ENCODE measurements around the gene MAP3K2. TPM values are rescaled to one million over a fixed set of nuclear protein-coding genes. Genes with fewer than 3 reads are reported as not detected.

MAP3K2 gene
- total RNA-seq, 1 donor from 2014 or later: 47.6 TPM

- peaks cover 59% of the 10 kb centered on the region for H3K9me3 Mint-ChIP-seq
- peaks cover 57% of the 10 kb centered on the region for H3K36me3 Mint-ChIP-seq
- no peak overlapping the region for H3K27ac Mint-ChIP-seq
- no peaks in the 10 kb centered on the region for H3K4me1 Mint-ChIP-seq
- DNase-seq (ENCODE audit: low spot score in 2 of 2, unreplicated experiment in 2 of 2): no peak
- no peaks in the 10 kb centered on the region for H3K27me3 Mint-ChIP-seq (ENCODE audit: low read depth)
- H3K4me3 Mint-ChIP-seq: no peak overlapping the region
- TF ChIP-seq CTCF (IDR thresholded peaks at IDR 0.05; ENCODE audit: unreplicated experiment): no peak
Measured at GRCh38 chr2:127371037-127371436, 16.7 kb downstream of the MAP3K2 start.

DNA sequence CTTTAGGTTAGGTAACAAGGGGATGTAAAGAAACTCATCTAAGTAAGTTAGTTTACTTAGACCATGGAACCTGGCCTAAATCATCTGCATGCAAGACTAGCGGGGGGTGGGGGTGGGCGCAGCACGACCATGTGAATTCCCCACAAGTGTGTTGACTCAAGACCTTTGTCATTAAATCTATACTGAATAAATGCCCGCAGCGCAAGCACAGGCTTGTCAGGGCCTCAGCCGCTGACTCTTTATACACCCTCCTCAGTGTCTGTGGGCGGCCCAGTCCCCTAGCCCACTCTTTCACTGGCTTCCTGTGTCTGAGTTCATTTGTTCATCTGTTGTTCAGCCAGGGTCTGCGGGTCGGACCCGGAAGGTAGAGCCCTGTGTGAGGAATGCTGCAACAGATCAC, 17.8 kb downstream of the MAP3K2 start:
- TF ChIP-seq CTCF (IDR thresholded peaks at IDR 0.05; ENCODE audit: unreplicated experiment): no peak
- no peak overlapping the region for H3K4me3 Mint-ChIP-seq
- no peak for DNase-seq (ENCODE audit: low spot score in 2 of 2, unreplicated experiment in 2 of 2)
- peaks cover 51% of the 10 kb centered on the region for H3K36me3 Mint-ChIP-seq
- peaks cover 7% of the 10 kb centered on the region for H3K4me1 Mint-ChIP-seq
- no peaks in the 10 kb centered on the region for H3K27me3 Mint-ChIP-seq (ENCODE audit: low read depth)
- peaks cover 53% of the 10 kb centered on the region for H3K9me3 Mint-ChIP-seq
- H3K27ac Mint-ChIP-seq: no peak overlapping the region

DNA sequence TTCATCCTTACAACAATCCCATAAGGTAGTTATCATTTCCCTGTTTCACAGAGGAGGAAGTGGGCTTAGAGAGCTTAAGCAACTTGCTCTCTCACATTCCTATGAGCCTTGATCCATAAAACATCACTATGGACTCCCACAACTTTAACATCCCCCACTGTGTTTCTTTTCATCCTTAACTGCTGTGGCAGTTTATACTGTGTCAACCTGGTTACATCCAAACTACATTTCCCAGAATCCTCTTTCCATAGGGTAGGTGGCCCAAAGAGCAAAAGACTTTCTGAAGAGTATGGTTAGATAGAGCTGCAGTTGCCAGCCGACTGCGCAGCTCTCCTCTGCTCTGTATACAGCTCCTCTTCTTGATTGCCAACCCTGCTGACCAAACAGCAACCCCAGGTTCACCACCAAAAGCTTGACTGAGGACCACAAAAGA, 22.5 kb downstream of the MAP3K2 start:
- TF ChIP-seq CTCF (IDR thresholded peaks at IDR 0.05; ENCODE audit: unreplicated experiment): no peak
- Mint-ChIP-seq H3K9me3 (peaks cover 9% of the 10 kb centered on the region), H3K36me3 (peaks cover 9% of the 10 kb centered on the region), H3K4me3 (no peak overlapping the region), H3K27me3 (ENCODE audit: low read depth) (no peaks in the 10 kb centered on the region), H3K4me1 (peaks cover 13% of the 10 kb centered on the region), H3K27ac (peak overlapping the region; percentile 2)
- DNase-seq (ENCODE audit: low spot score in 2 of 2, unreplicated experiment in 2 of 2): no peak

GRCh38 chr2:127362971-127363370, 24.8 kb downstream of the MAP3K2 start:
- peaks cover 15% of the 10 kb centered on the region for H3K4me1 Mint-ChIP-seq
- no peak for TF ChIP-seq CTCF (IDR thresholded peaks at IDR 0.05; ENCODE audit: unreplicated experiment)
- no peak for DNase-seq (ENCODE audit: low spot score in 2 of 2, unreplicated experiment in 2 of 2)
- H3K4me3 Mint-ChIP-seq: no peak overlapping the region
- H3K27me3 Mint-ChIP-seq (ENCODE audit: low read depth): no peaks in the 10 kb centered on the region
- peaks cover 5% of the 10 kb centered on the region for H3K36me3 Mint-ChIP-seq
- no peak overlapping the region for H3K27ac Mint-ChIP-seq
- peaks cover 4% of the 10 kb centered on the region for H3K9me3 Mint-ChIP-seq

DNA sequence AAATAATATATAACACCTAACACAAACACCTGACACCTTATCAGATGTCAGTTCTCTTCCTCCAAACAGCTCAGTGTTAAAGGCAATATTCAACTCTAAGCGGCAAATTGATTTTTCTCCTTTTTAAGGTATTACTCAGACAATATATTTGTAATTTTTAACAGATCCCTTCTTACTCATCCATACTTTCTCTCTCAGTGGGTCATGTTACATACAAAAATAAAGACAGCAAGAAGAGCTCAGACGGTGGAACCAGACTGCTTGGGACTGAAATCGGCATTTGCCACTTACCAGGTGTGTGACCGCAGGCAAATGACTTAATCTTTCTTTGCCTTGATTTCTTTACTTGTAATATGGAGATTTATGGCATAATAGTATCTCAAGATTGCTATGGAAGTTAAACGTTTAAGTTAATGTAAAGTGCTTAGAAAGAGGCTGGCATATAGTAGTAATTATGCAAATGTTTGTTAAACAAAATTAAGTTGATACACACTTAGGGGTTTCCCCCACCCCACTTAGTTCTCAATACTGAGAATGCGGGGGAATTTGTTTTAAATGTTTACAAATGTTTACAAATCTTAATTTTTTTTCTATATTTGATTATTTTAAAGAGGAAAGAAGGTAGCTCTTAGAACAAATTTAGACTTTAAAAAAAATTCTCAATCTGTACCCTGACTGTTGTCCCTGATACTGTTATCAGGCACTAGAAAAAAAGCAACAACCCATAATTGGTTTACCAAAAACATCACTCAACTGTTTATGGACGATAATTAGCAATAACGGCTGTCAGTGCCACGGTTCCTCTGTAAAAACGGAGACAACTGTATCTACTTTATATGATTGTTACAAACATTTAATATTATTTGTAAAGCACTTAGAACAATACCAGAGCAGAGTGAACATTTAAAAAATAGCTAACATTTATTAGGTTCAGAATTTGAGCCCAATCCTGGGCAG, 25.6 kb downstream of the MAP3K2 start:
- DNase-seq (ENCODE audit: low spot score in 2 of 2, unreplicated experiment in 2 of 2): no peak
- peak overlapping the region; percentile 4 for H3K27ac Mint-ChIP-seq
- H3K4me1 Mint-ChIP-seq: peaks cover 15% of the 10 kb centered on the region
- H3K9me3 Mint-ChIP-seq: peaks cover 11% of the 10 kb centered on the region
- no peak overlapping the region for H3K4me3 Mint-ChIP-seq
- H3K36me3 Mint-ChIP-seq: peaks cover 6% of the 10 kb centered on the region
- no peak for TF ChIP-seq CTCF (IDR thresholded peaks at IDR 0.05; ENCODE audit: unreplicated experiment)
- no peaks in the 10 kb centered on the region for H3K27me3 Mint-ChIP-seq (ENCODE audit: low read depth)
